HepG2 (cell line): Measurements from ENCODE around the gene TFDP2. TPM values are rescaled to one million over a fixed set of nuclear protein-coding genes. Genes with fewer than 3 reads are reported as not detected.
"Not testable (repeated sequence)": the region's sequence is repeated elsewhere in the genome, so short reads cannot be mapped to it uniquely, and the experiment has no call there.

Experiments used
- ATAC-seq: fragments of 200-7000 bp; cut with Tn5 transposase; 3 replicates; pipeline ENCODE4 v1.9.1; 2020; ENCODE audit warnings: mild to moderate bottlenecking, moderate library complexity
- BruUV-seq: library from RNA; stranded (reverse); fragments of 400-500 nt; replicated peaks from 2 replicates; lab custom pipeline; 2021; lab: Mats Ljungman, UMichigan
- CTCF ChIA-PET: fragments of 300-600 bp; formaldehyde crosslinking; extraction: SDS; loops from one replicate; lab custom pipeline; 2021; ENCODE audit warnings: low total read pairs, inconsistent platforms, low intra/inter-chr PET ratio; lab: Yijun Ruan, JAX
- POLR2A ChIA-PET: fragments of 350-600 bp; sonication (Branson Sonifier 250); formaldehyde crosslinking; loops from one replicate; lab custom pipeline; 2020; ENCODE audit warnings: antibody characterized with exemption, inconsistent platforms; lab: Yijun Ruan, JAX
- DNase-seq: peaks from one replicate; pipeline ENCODE4 v3.0.0-alpha.2; 2015; ENCODE audit warnings: low spot score
- FAIRE-seq: peaks from 3 replicates; lab custom pipeline; 2011; peaks lifted over from hg19 to GRCh38; lab: Jason Lieb, UNC
- H2AFZ ChIP-seq: one replicate; pipeline ENCODE4 v1.6.1; 2011; ENCODE audit warnings: low read length, inconsistent platforms
- H3K27ac ChIP-seq: fragments of 300-600 bp; 3 replicates; pipeline ENCODE4 v1.8.0; 2011; ENCODE audit warnings: mixed run types, mild to moderate bottlenecking, mixed read lengths, low read length, inconsistent platforms; ENCODE audit not compliant: insufficient read depth; ENCODE audit errors: extremely low read length
- H3K27me3 ChIP-seq, 2 experiments: fragments of 200-600 bp in 1 of 2; 2 replicates in 1 of 2; 3 replicates in 1 of 2; pipeline versions ENCODE4 v1.6.0 to v1.8.0; 2011; ENCODE audit warnings: low read length in 2 of 2, mild to moderate bottlenecking in 2 of 2, moderate library complexity in 2 of 2, inconsistent platforms in 1 of 2; ENCODE audit not compliant: insufficient read depth in 2 of 2, control insufficient read depth in 1 of 2
- H3K36me3 ChIP-seq, 2 experiments: fragments of 200-600 bp in 1 of 2; replicated peaks in 1 of 2; 2 replicates in 1 of 2; 3 replicates in 1 of 2; pipeline versions ENCODE4 v1.5.1 to v1.8.0; 2011; ENCODE audit warnings: low read length in 2 of 2, inconsistent platforms in 1 of 2; ENCODE audit not compliant: insufficient read depth in 2 of 2, control insufficient read depth in 1 of 2
- H3K4me1 ChIP-seq: 2 replicates; pipeline ENCODE4 v1.5.1; 2012; ENCODE audit warnings: low read length, inconsistent platforms; ENCODE audit not compliant: insufficient read depth
- H3K4me2 ChIP-seq: 2 replicates; pipeline ENCODE4 v1.6.0; 2011; ENCODE audit warnings: low read depth, low read length, inconsistent platforms
- H3K4me3 ChIP-seq, 3 experiments: fragments of 200-600 bp in 1 of 3; sonication (generic), shearing (Covaris generic) in 1 of 3; replicated peaks in 1 of 3; 2 replicates each; pipeline ENCODE4 v1.5.1; 2011 to 2016; ENCODE audit warnings: low read length in 3 of 3, inconsistent platforms in 2 of 3, low read depth in 2 of 3, mild to moderate bottlenecking in 2 of 3, control low read depth in 1 of 3, mixed read lengths in 1 of 3; ENCODE audit not compliant: insufficient read depth in 1 of 3
- H3K79me2 ChIP-seq: one replicate; pipeline ENCODE4 v1.6.1; 2011; ENCODE audit warnings: low read length, inconsistent platforms; ENCODE audit not compliant: insufficient read depth
- H3K9ac ChIP-seq: 2 replicates; pipeline ENCODE4 v1.6.0; 2011; ENCODE audit warnings: mild to moderate bottlenecking, low read depth, low read length, inconsistent platforms; ENCODE audit not compliant: insufficient read depth
- H3K9me3 ChIP-seq: 2 replicates; pipeline ENCODE4 v1.5.1; 2012; ENCODE audit warnings: mild to moderate bottlenecking, low read length
- H4K20me1 ChIP-seq: 2 replicates; pipeline ENCODE4 v1.6.0; 2011; ENCODE audit warnings: inconsistent platforms, mild to moderate bottlenecking, low read length, moderate library complexity; ENCODE audit not compliant: insufficient read depth
- KDM1A ChIP-seq: IDR thresholded peaks from 2 replicates; pipeline ENCODE4 v1.6.1; 2016; ENCODE audit warnings: missing compliant biosample characterization
- PRPF4 ChIP-seq: fragments of 200-400 bp; formaldehyde crosslinking; IDR thresholded peaks from 2 replicates; pipeline ENCODE4 v1.6.1; 2016; ENCODE audit warnings: low read length, low read depth; ENCODE audit not compliant: poor library complexity, severe bottlenecking
- RAD21 ChIP-seq: fragments of 450-650 bp; formaldehyde crosslinking; IDR thresholded peaks from 2 replicates; pipeline ENCODE4 v1.5.0; 2020; ENCODE audit warnings: mild to moderate bottlenecking
- RFX5 ChIP-seq: IDR thresholded peaks from 2 replicates; pipeline ENCODE4 v1.6.1; 2011; ENCODE audit warnings: low read depth, low read length, improper control_type of control experiment
- STAT6 ChIP-seq: sonication (generic); formaldehyde crosslinking; IDR thresholded peaks from 2 replicates; pipeline ENCODE4 v1.4.0; 2020; ENCODE audit warnings: missing genetic modification reagents, mild to moderate bottlenecking, borderline replicate concordance
- ZMYM2 ChIP-seq: sonication (generic); formaldehyde crosslinking; IDR thresholded peaks from 2 replicates; pipeline ENCODE4 v1.8.0; 2022; ENCODE audit warnings: mild to moderate bottlenecking, missing genetic modification reagents
- WGBS: methylation state at CpG from one replicate; pipeline ENCODE4 v1.1.6; 2017; ENCODE audit warnings: low lambda C conversion rate; 5-methylcytosine and 5-hydroxymethylcytosine counted together
- in situ Hi-C: cut with HindIII; loops from 2 replicates; pipeline ENCODE4 v1.10.0; 2017; ENCODE audit warnings: low pct_unique_long_range_greater_than_20kb; ENCODE audit not compliant: extremely low pct_ligation_motif_present
- intact Hi-C: fragments of 100-400 bp; cut with micrococcal nuclease; formaldehyde crosslinking; loops from one replicate; pipeline ENCODE4 v1.10.0; 2022; ENCODE audit not compliant: unreplicated experiment
- polyA plus RNA-seq, 8 experiments: library from polyadenylated mRNA; depleted of rRNA in 3 of 8; stranded (reverse) in 7 of 8; unstranded in 1 of 8; fragments of >200 nt; fragmentation: Illumina TruSeq in 4 of 8; extraction: Trizol in 4 of 8; gene quantifications; 2 replicates each; pipeline versions ENCODE4 v1.2.1 to v1.2.3, GENCODE V29; 2011 to 2016; ENCODE audit warnings: low read depth in 4 of 8, missing spikeins in 1 of 8, mixed read lengths in 1 of 8; ENCODE audit not compliant: insufficient read depth in 1 of 8
- total RNA-seq, 5 experiments: library from RNA; depleted of rRNA; stranded (reverse); fragments of >200 nt; fragmentation: Illumina TruSeq; extraction: Trizol; gene quantifications; 2 replicates each; pipeline ENCODE4 v1.2.3, GENCODE V29; 2016; ENCODE audit warnings: low read depth in 1 of 5

TFDP2 gene
- total and polyA plus RNA-seq, 2 of the 13 experiments (the other 11 are each of a cell fraction or from before 2014, with no cell fraction given), result 17.9 to 37.4 TPM

GRCh38 chr3:141913150-141913811, 236.1 kb downstream of the TFDP2 start (continued):
- TF ChIP-seq STAT6 (CRISPR knock-in tag) (no peak), PRPF4 (no peak), RAD21 (CRISPR knock-in tag) (peak; percentile 65; the same call in 1 of the 2 replicates), RFX5 (no peak), ZMYM2 (CRISPR knock-in tag) (peak; percentile 19; the same call in 1 of the 2 replicates), KDM1A (CRISPR knock-in tag) (0 out of 2 replicates have a peak, but pooled peaks have one; percentile 59)

GRCh38 chr3:141909986-141910385, 239.4 kb downstream of the TFDP2 start:
- in situ Hi-C loops, POLR2A ChIA-PET, H4K20me1 ChIP-seq, CTCF ChIA-PET, H3K79me2 ChIP-seq, H2AFZ ChIP-seq, H3K4me3 ChIP-seq, H3K9ac ChIP-seq, H3K9me3 ChIP-seq, H3K4me2 ChIP-seq, BruUV-seq, H3K27me3 ChIP-seq, H3K27ac ChIP-seq, ATAC-seq, H3K4me1 ChIP-seq, FAIRE-seq, DNase-seq: not testable (repeated sequence)
- intact Hi-C loops, result loop anchor here (5.0 kb wide), 1 partner anchor 263 kb away; no protein-coding TSS in a partner anchor
- 98% methylated on average over 4 of the region's 4 CpGs for WGBS
- H3K36me3 ChIP-seq, result peaks cover 14 to 61% of the 10 kb centered on the region in 2 experiments
